Naive B cell (primary cell): ENCODE data around the gene BRD1. TPM values are rescaled to one million over a fixed set of nuclear protein-coding genes. Genes with fewer than 3 reads are reported as not detected.
"Not testable (repeated sequence)": the region's sequence is repeated elsewhere in the genome, so short reads cannot be mapped to it uniquely, and the experiment has no call there.

ENCODE experiments used
- ATAC-seq, 2 donors: fragments of 150-1000 bp; cut with Tn5 transposase; 2 replicates each; pipeline ENCODE4 v1.10.0; 2021; ENCODE audit warnings: low read depth in 2 of 2, mild to moderate bottlenecking in 2 of 2, moderate library complexity in 2 of 2
- DNase-seq: peaks from one replicate; pipeline ENCODE4 v3.0.0; 2022
- H3K27ac Mint-ChIP-seq, 6 donors: one replicate each; pipeline ENCODE4 v1.8.0; 2020 to 2022; ENCODE audit warnings: mild to moderate bottlenecking in 6 of 6, mixed read lengths in 6 of 6, moderate library complexity in 5 of 6, inconsistent platforms in 2 of 6
- H3K27me3 Mint-ChIP-seq, 3 donors: one replicate each; pipeline ENCODE4 v1.8.0; 2021 to 2022; ENCODE audit warnings: mixed read lengths in 3 of 3, mild to moderate bottlenecking in 1 of 3
- H3K36me3 Mint-ChIP-seq, 2 donors: one replicate each; pipeline ENCODE4 v1.8.0; 2020 to 2022; ENCODE audit warnings: mixed read lengths in 2 of 2, inconsistent platforms in 1 of 2, mild to moderate bottlenecking in 1 of 2
- H3K4me1 Mint-ChIP-seq, 3 donors: one replicate each; pipeline ENCODE4 v1.8.0; 2020 to 2022; ENCODE audit warnings: mixed read lengths in 3 of 3, inconsistent platforms in 1 of 3, mild to moderate bottlenecking in 1 of 3, moderate library complexity in 1 of 3
- H3K4me3 Mint-ChIP-seq, 8 donors: one replicate each; pipeline ENCODE4 v1.8.0; 2020 to 2022; ENCODE audit warnings: mild to moderate bottlenecking in 8 of 8, mixed read lengths in 8 of 8, moderate library complexity in 8 of 8, inconsistent platforms in 2 of 8
- H3K9me3 Mint-ChIP-seq, 7 donors: one replicate each; pipeline ENCODE4 v1.8.0; 2020 to 2022; ENCODE audit warnings: mixed read lengths in 7 of 7, mild to moderate bottlenecking in 5 of 7, inconsistent platforms in 2 of 7, moderate library complexity in 1 of 7
- polyA plus RNA-seq, 6 donors: library from polyadenylated mRNA; unstranded; fragments of 300-500 nt; fragmentation: Illumina TruSeq; gene quantifications; one replicate each; pipeline ENCODE4 v1.2.3, GENCODE V29; 2021; ENCODE audit warnings: low read depth in 6 of 6

BRD1 gene
- polyA plus RNA-seq, 6 donors from 2014 or later, result 0.23 to 3.0 (median 1.8) TPM

- DNase-seq (no peak), ATAC-seq (no peak)
- peak overlapping the region in 2 of 6 donors; percentile 69 to 82 for H3K27ac Mint-ChIP-seq
- peaks cover 5 to 14% (median 12%) of the 10 kb centered on the region in 7 donors for H3K9me3 Mint-ChIP-seq
- peaks cover 0 to 15% (median under 1%) of the 10 kb centered on the region in 3 donors for H3K4me1 Mint-ChIP-seq
- peaks cover under 1 to 16% of the 10 kb centered on the region in 2 donors for H3K36me3 Mint-ChIP-seq
- H3K4me3 Mint-ChIP-seq, result no peak overlapping the region
- H3K27me3 Mint-ChIP-seq, result no peaks in the 10 kb centered on the region
These were observed 59.4 kb downstream of the BRD1 start for GRCh38 chr22:49768077-49768910.

GRCh38 chr22:49767355-49768062 is 60.2 kb downstream of the BRD1 start:
- peaks cover 5 to 14% (median 12%) of the 10 kb centered on the region in 7 donors for H3K9me3 Mint-ChIP-seq
- peak overlapping the region in 1 of 6 donors; percentile 13 for H3K27ac Mint-ChIP-seq
- H3K36me3 Mint-ChIP-seq, result peaks cover 0 to 16% of the 10 kb centered on the region in 2 donors
- peak overlapping the region in 1 of 8 donors; percentile 20 for H3K4me3 Mint-ChIP-seq
- ATAC-seq (peak; percentile 41 to 47), DNase-seq (peak; percentile 12)
- H3K27me3 Mint-ChIP-seq, result no peaks in the 10 kb centered on the region
- H3K4me1 Mint-ChIP-seq, result peaks cover 0 to 7% (median 0%) of the 10 kb centered on the region in 3 donors

GRCh38 chr22:49765951-49766350 is 61.7 kb downstream of the BRD1 start:
- Mint-ChIP-seq H3K9me3 (peaks cover 5 to 14% (median 12%) of the 10 kb centered on the region in 7 donors), H3K36me3 (peaks cover 0 to 16% of the 10 kb centered on the region in 2 donors), H3K4me1 (no peaks in the 10 kb centered on the region), H3K27ac (no peak overlapping the region), H3K27me3 (no peaks in the 10 kb centered on the region), H3K4me3 (no peak overlapping the region)
- DNase-seq (no peak), ATAC-seq (no peak)

- no peak for ATAC-seq
- H3K9me3 Mint-ChIP-seq, result peaks cover 5 to 14% (median 12%) of the 10 kb centered on the region in 7 donors
These were observed 62.4 kb downstream of the BRD1 start for GRCh38 chr22:49765091-49765771.

GRCh38 chr22:49764127-49764581 is 63.5 kb downstream of the BRD1 start:
- DNase-seq (no peak), ATAC-seq (no peak)
- no peak overlapping the region for H3K27ac Mint-ChIP-seq
- no peaks in the 10 kb centered on the region for H3K27me3 Mint-ChIP-seq
- peaks cover 0 to 16% of the 10 kb centered on the region in 2 donors for H3K36me3 Mint-ChIP-seq
- peaks cover 5 to 14% (median 12%) of the 10 kb centered on the region in 7 donors for H3K9me3 Mint-ChIP-seq
- no peaks in the 10 kb centered on the region for H3K4me1 Mint-ChIP-seq
- no peak overlapping the region for H3K4me3 Mint-ChIP-seq

More at GRCh38 chr22:49765091-49765771, 62.4 kb downstream of the BRD1 start:
- Mint-ChIP-seq H3K4me1 (no peaks in the 10 kb centered on the region), H3K4me3 (no peak overlapping the region), H3K27me3 (no peaks in the 10 kb centered on the region), H3K27ac (no peak overlapping the region), H3K36me3 (peaks cover 0 to 16% of the 10 kb centered on the region in 2 donors)
- no peak for DNase-seq

GRCh38 chr22:49763696-49764095 is 64.0 kb downstream of the BRD1 start:
- DNase-seq (no peak), ATAC-seq (no peak)
- H3K4me3 Mint-ChIP-seq, result no peak overlapping the region
- no peaks in the 10 kb centered on the region for H3K4me1 Mint-ChIP-seq
- H3K27ac Mint-ChIP-seq, result no peak overlapping the region
- H3K9me3 Mint-ChIP-seq, result peaks cover 5 to 14% (median 12%) of the 10 kb centered on the region in 7 donors
- no peaks in the 10 kb centered on the region for H3K27me3 Mint-ChIP-seq
- H3K36me3 Mint-ChIP-seq, result peaks cover 0 to 16% of the 10 kb centered on the region in 2 donors

GRCh38 chr22:49763138-49763537 is 64.5 kb downstream of the BRD1 start:
- ATAC-seq (no peak), DNase-seq (no peak)
- Mint-ChIP-seq H3K27ac (no peak overlapping the region), H3K9me3 (peaks cover 5 to 17% (median 12%) of the 10 kb centered on the region in 7 donors), H3K36me3 (peaks cover 0 to 16% of the 10 kb centered on the region in 2 donors), H3K27me3 (no peaks in the 10 kb centered on the region), H3K4me1 (no peaks in the 10 kb centered on the region), H3K4me3 (no peak overlapping the region)

- not testable (repeated sequence) for H3K27ac Mint-ChIP-seq, ATAC-seq, H3K4me3 Mint-ChIP-seq, H3K27me3 Mint-ChIP-seq, DNase-seq, H3K4me1 Mint-ChIP-seq
- H3K9me3 Mint-ChIP-seq, result peaks cover 5 to 19% (median 12%) of the 10 kb centered on the region in 7 donors
- H3K36me3 Mint-ChIP-seq, result peaks cover 0 to 16% of the 10 kb centered on the region in 2 donors
These were observed 65.1 kb downstream of the BRD1 start for GRCh38 chr22:49762571-49762970.

GRCh38 chr22:49761836-49762235 is 65.8 kb downstream of the BRD1 start:
- Mint-ChIP-seq H3K9me3 (peaks cover 2 to 15% (median 6%) of the 10 kb centered on the region in 7 donors), H3K4me3 (peak overlapping the region in 1 of 8 donors; percentile 21), H3K36me3 (peaks cover 0 to 8% of the 10 kb centered on the region in 2 donors), H3K4me1 (no peaks in the 10 kb centered on the region), H3K27ac (no peak overlapping the region), H3K27me3 (peaks cover 0 to 5% (median 4%) of the 10 kb centered on the region in 3 donors)
- DNase-seq, result no peak
- no peak for ATAC-seq

GRCh38 chr22:49760630-49761571 is 66.8 kb downstream of the BRD1 start:
- ATAC-seq (no peak), DNase-seq (no peak)
- Mint-ChIP-seq H3K4me1 (no peaks in the 10 kb centered on the region), H3K36me3 (no peaks in the 10 kb centered on the region), H3K9me3 (peaks cover 0 to 9% (median 0%) of the 10 kb centered on the region in 7 donors), H3K27ac (no peak overlapping the region), H3K27me3 (peaks cover 4 to 10% (median 7%) of the 10 kb centered on the region in 3 donors), H3K4me3 (no peak overlapping the region)

GRCh38 chr22:49760280-49760629 is 67.4 kb downstream of the BRD1 start:
- ATAC-seq (no peak), DNase-seq (no peak)
- H3K4me1 Mint-ChIP-seq, result no peaks in the 10 kb centered on the region
- H3K9me3 Mint-ChIP-seq, result peaks cover 0 to 9% (median 0%) of the 10 kb centered on the region in 7 donors
- no peaks in the 10 kb centered on the region for H3K36me3 Mint-ChIP-seq
- H3K4me3 Mint-ChIP-seq, result no peak overlapping the region
- H3K27me3 Mint-ChIP-seq, result peaks cover 4 to 10% (median 7%) of the 10 kb centered on the region in 3 donors
- no peak overlapping the region for H3K27ac Mint-ChIP-seq

GRCh38 chr22:49756676-49757075 is 71.0 kb downstream of the BRD1 start:
- peaks cover 4 to 15% (median 7%) of the 10 kb centered on the region in 3 donors for H3K27me3 Mint-ChIP-seq
- H3K4me1 Mint-ChIP-seq, result no peaks in the 10 kb centered on the region
- ATAC-seq, result no peak
- peaks cover 0 to 9% (median 0%) of the 10 kb centered on the region in 7 donors for H3K9me3 Mint-ChIP-seq
- H3K4me3 Mint-ChIP-seq, result no peak overlapping the region
- no peak for DNase-seq
- H3K27ac Mint-ChIP-seq, result no peak overlapping the region
- no peaks in the 10 kb centered on the region for H3K36me3 Mint-ChIP-seq
